Kidney (tissue), 14 donors: ENCODE results near the gene PLA2G4B. TPM values are rescaled to one million over a fixed set of nuclear protein-coding genes. Genes with fewer than 3 reads are reported as not detected.

Experiments
- DNase-seq, 5 donors: peaks; one replicate each; pipeline ENCODE4 v3.0.0-alpha.2; 2013 to 2020
- FAIRE-seq: peaks from 2 replicates; lab custom pipeline; 2012; peaks lifted over from hg19 to GRCh38; lab: Jason Lieb, UNC
- H3K27ac ChIP-seq, 2 donors: one replicate each; pipeline ENCODE4 v1.7.0; 2013; ENCODE audit warnings: low read depth in 2 of 2, low read length in 2 of 2, inconsistent platforms in 1 of 2
- H3K27me3 ChIP-seq: one replicate; pipeline ENCODE4 v1.7.1; 2013; ENCODE audit warnings: low read length, inconsistent platforms; ENCODE audit not compliant: control insufficient read depth, insufficient read depth
- H3K36me3 ChIP-seq, 3 donors: one replicate each; pipeline versions ENCODE4 v1.7.0 to v1.7.1; 2013; ENCODE audit warnings: low read length in 3 of 3, control low read depth in 1 of 3, inconsistent platforms in 1 of 3; ENCODE audit not compliant: insufficient read depth in 3 of 3, control insufficient read depth in 2 of 3
- H3K4me1 ChIP-seq, 3 donors: one replicate each; pipeline versions ENCODE4 v1.7.0 to v1.7.1; 2013; ENCODE audit warnings: low read length in 3 of 3, inconsistent platforms in 1 of 3, low read depth in 1 of 3; ENCODE audit not compliant: control insufficient read depth in 2 of 3, insufficient read depth in 2 of 3
- H3K4me3 ChIP-seq, 3 donors: one replicate each; pipeline versions ENCODE4 v1.7.0 to v1.8.1; 2013; ENCODE audit warnings: low read length in 3 of 3, control low read depth in 1 of 3, inconsistent platforms in 1 of 3
- H3K9ac ChIP-seq, 3 donors: one replicate each; pipeline versions ENCODE4 v1.7.0 to v1.7.1; 2013; ENCODE audit warnings: low read length in 3 of 3, control low read depth in 1 of 3, inconsistent platforms in 1 of 3
- H3K9me3 ChIP-seq, 3 donors: one replicate each; pipeline versions ENCODE4 v1.7.0 to v1.7.1; 2013; ENCODE audit warnings: low read length in 3 of 3, control low read depth in 1 of 3, inconsistent platforms in 1 of 3; ENCODE audit not compliant: control insufficient read depth in 2 of 3, insufficient read depth in 1 of 3
- CTCF ChIP-seq: IDR thresholded peaks from 3 replicates; pipeline ENCODE4 v1.5.1; 2012; ENCODE audit warnings: mild to moderate bottlenecking, moderate library complexity, borderline replicate concordance; ENCODE audit not compliant: insufficient read depth; ENCODE audit errors: extremely low read depth
- intact Hi-C: fragments of 100-400 bp; cut with DNase I; formaldehyde crosslinking; loops from one replicate; pipeline ENCODE4 v1.11.1; 2022
- polyA plus RNA-seq: library from polyadenylated mRNA; stranded (reverse); fragments of 350-450 nt; fragmentation: Illumina TruSeq; extraction: RNeasy Lipid Tissue Mini Kit (QIAGEN cat#74804); gene quantifications from one replicate; pipeline ENCODE4 v1.2.3, GENCODE V29; 2014; ENCODE audit warnings: low read depth, low replicate concordance; ENCODE audit not compliant: insufficient read depth
- total RNA-seq: library from RNA; stranded (reverse); fragmentation: NEBNext Ultra II Directional; extraction: Animal tissue kit (Norgen Biotek cat#: 25700); gene quantifications from one replicate; pipeline ENCODE4 v1.2.1, GENCODE V29; 2021
- donor health status: control.
- donor health status: control.
- donor health status: control.
- donor health status: control.
- donor health status: control.
- donor health status: DM: yes; HTN: yes; CAD: no.
- donor health status: Normal renal cell carcinoma (clear cell type).

Gene PLA2G4B
- total and polyA plus RNA-seq, 2 donors from 2014 or later, result 4.8 to 8.3 TPM

GRCh38 chr15:41857316-41857715 is 18.7 kb downstream of the PLA2G4B start:
- no peak for TF ChIP-seq CTCF
- Histone ChIP-seq H3K27ac (no peak overlapping the region), H3K9me3 (no peaks in the 10 kb centered on the region), H3K27me3 (no peaks in the 10 kb centered on the region), H3K4me1 (no peaks in the 10 kb centered on the region), H3K9ac (no peak overlapping the region), H3K4me3 (no peak overlapping the region), H3K36me3 (no peaks in the 10 kb centered on the region)
- FAIRE-seq (no peak), DNase-seq (no peak)
- intact Hi-C loops, result no loop called here

GRCh38 chr15:41858756-41859155 is 20.1 kb downstream of the PLA2G4B start:
- Histone ChIP-seq H3K9me3 (no peaks in the 10 kb centered on the region), H3K4me1 (no peaks in the 10 kb centered on the region), H3K9ac (no peak overlapping the region), H3K36me3 (no peaks in the 10 kb centered on the region), H3K27ac (no peak overlapping the region), H3K4me3 (no peak overlapping the region), H3K27me3 (no peaks in the 10 kb centered on the region)
- intact Hi-C loops, result no loop called here
- TF ChIP-seq CTCF, result no peak
- FAIRE-seq, result no peak
- no peak for DNase-seq

GRCh38 chr15:41860049-41860828 is 21.6 kb downstream of the PLA2G4B start:
- no peak overlapping the region for H3K9ac ChIP-seq
- H3K27ac ChIP-seq, result no peak overlapping the region
- TF ChIP-seq CTCF, result no peak
- FAIRE-seq (no peak), DNase-seq (no peak)
- intact Hi-C loops, result no loop called here
- no peaks in the 10 kb centered on the region for H3K4me1 ChIP-seq
- no peak overlapping the region for H3K4me3 ChIP-seq
- H3K27me3 ChIP-seq, result no peaks in the 10 kb centered on the region
- no peaks in the 10 kb centered on the region for H3K9me3 ChIP-seq
- H3K36me3 ChIP-seq, result no peaks in the 10 kb centered on the region
